Caco-2 (cell line): ENCODE results near the gene PPP2R3A. TPM values are rescaled to one million over a fixed set of nuclear protein-coding genes. Genes with fewer than 3 reads are reported as not detected.

Source experiments
- BruUV-seq: library from RNA; stranded (reverse); fragments of 400-500 nt; replicated peaks from 2 replicates; lab custom pipeline; 2021; lab: Mats Ljungman, UMichigan
- CTCF ChIA-PET: fragments of 300-600 bp; sonication (Branson Sonifier 250); formaldehyde crosslinking; loops from one replicate; lab custom pipeline; 2022; ENCODE audit warnings: antibody characterized with exemption; lab: Charles Lee
- POLR2A ChIA-PET: fragments of 300-600 bp; sonication (Branson Sonifier 250); formaldehyde crosslinking; loops from one replicate; lab custom pipeline; 2022; ENCODE audit warnings: antibody characterized with exemption; lab: Charles Lee
- DNase-seq, 2 experiments: peaks; one replicate each; pipeline versions ENCODE4 v3.0.0 to v3.0.0-alpha.2; 2020 to 2022
- H3K27me3 ChIP-seq: replicated peaks from 2 replicates; pipeline ENCODE4 v1.6.0; 2011; ENCODE audit warnings: low read length; ENCODE audit not compliant: control insufficient read depth, insufficient read depth
- H3K36me3 ChIP-seq: 2 replicates; pipeline ENCODE4 v1.5.1; 2011; ENCODE audit warnings: low read length; ENCODE audit not compliant: control insufficient read depth, insufficient read depth
- H3K4me1 ChIP-seq: fragments of 250-450 bp; sonication (Bioruptor Pico); 2 replicates; pipeline ENCODE4 v1.5.1; 2020; ENCODE audit warnings: mild to moderate bottlenecking
- H3K4me3 ChIP-seq: 2 replicates; pipeline ENCODE4 v1.5.1; 2011; ENCODE audit warnings: low read depth, mild to moderate bottlenecking, control low read depth, low read length
- H3K9me3 ChIP-seq: fragments of 250-450 bp; sonication (Bioruptor Pico); 2 replicates; pipeline ENCODE4 v1.5.1; 2020; ENCODE audit warnings: mild to moderate bottlenecking, moderate library complexity
- H3K27ac Mint-ChIP-seq: one replicate; pipeline ENCODE4 v1.8.0; 2022; ENCODE audit warnings: mixed read lengths; ENCODE audit not compliant: unreplicated experiment
- H3K27me3 Mint-ChIP-seq: one replicate; pipeline ENCODE4 v1.8.0; 2022; ENCODE audit warnings: mixed read lengths; ENCODE audit not compliant: insufficient read depth, unreplicated experiment
- H3K36me3 Mint-ChIP-seq: one replicate; pipeline ENCODE4 v1.8.0; 2022; ENCODE audit warnings: mild to moderate bottlenecking, mixed read lengths; ENCODE audit not compliant: insufficient read depth, unreplicated experiment
- H3K4me1 Mint-ChIP-seq: one replicate; pipeline ENCODE4 v1.8.0; 2022; ENCODE audit warnings: low read depth, mixed read lengths; ENCODE audit not compliant: unreplicated experiment
- H3K4me3 Mint-ChIP-seq: one replicate; pipeline ENCODE4 v1.8.0; 2022; ENCODE audit warnings: mild to moderate bottlenecking, moderate library complexity, mixed read lengths; ENCODE audit not compliant: unreplicated experiment
- H3K9me3 Mint-ChIP-seq: one replicate; pipeline ENCODE4 v1.8.0; 2022; ENCODE audit warnings: mixed read lengths; ENCODE audit not compliant: unreplicated experiment
- CTCF ChIP-seq, 2 experiments: fragments of 200-600 bp in 1 of 2; IDR thresholded peaks; 1 replicate in 1 of 2; 2 replicates in 1 of 2; pipeline versions ENCODE4 v1.5.1 to v1.8.0; 2011 to 2022; ENCODE audit warnings: antibody characterized with exemption in 1 of 2, control low read depth in 1 of 2, inconsistent platforms in 1 of 2, low read depth in 1 of 2, low read length in 1 of 2, mild to moderate bottlenecking in 1 of 2, moderate library complexity in 1 of 2; ENCODE audit not compliant: insufficient read depth in 1 of 2, severe bottlenecking in 1 of 2, unreplicated experiment in 1 of 2
- intact Hi-C: fragments of 100-400 bp; cut with micrococcal nuclease; formaldehyde crosslinking; loops from one replicate; pipeline ENCODE4 v1.10.0; 2022; ENCODE audit not compliant: unreplicated experiment
- total RNA-seq: library from RNA; stranded (reverse); gene quantifications from 2 replicates; pipeline ENCODE4 v1.2.3, GENCODE V29; 2022

Gene PPP2R3A
- total RNA-seq, 1 experiment from 2014 or later, result 9.5 TPM

- DNase-seq, result no peak
- no TSS peak for BruUV-seq
- Mint-ChIP-seq H3K27me3 (no peaks in the 10 kb centered on the region), H3K9me3 (no peaks in the 10 kb centered on the region), H3K4me3 (no peak overlapping the region), H3K4me1 (no peaks in the 10 kb centered on the region), H3K36me3 (peaks cover 18% of the 10 kb centered on the region), H3K27ac (no peak overlapping the region)
- ChIA-PET POLR2A (no interaction called here), CTCF (interaction anchor here (0.5 kb wide), 1 partner anchor 128 kb away, joined by 3 read pairs; no protein-coding TSS in a partner anchor)
- H3K4me1 ChIP-seq, result no peaks in the 10 kb centered on the region
- no peaks in the 10 kb centered on the region for H3K36me3 ChIP-seq
- TF ChIP-seq CTCF (IDR thresholded peaks at IDR 0.05; ENCODE audit: insufficient read depth in 1 of 2, low read depth in 1 of 2, low read length in 1 of 2, severe bottlenecking in 1 of 2, unreplicated experiment in 1 of 2), result no peak
- H3K27me3 ChIP-seq, result no peaks in the 10 kb centered on the region
- H3K4me3 ChIP-seq, result no peak overlapping the region
- intact Hi-C loops, result no loop called here
- H3K9me3 ChIP-seq, result no peaks in the 10 kb centered on the region
Measured at GRCh38 chr3:136050250-136050649, 84.7 kb downstream of the PPP2R3A start.

- Mint-ChIP-seq H3K27ac (no peak overlapping the region), H3K36me3 (peaks cover 23% of the 10 kb centered on the region), H3K4me3 (no peak overlapping the region), H3K27me3 (no peaks in the 10 kb centered on the region), H3K4me1 (no peaks in the 10 kb centered on the region), H3K9me3 (peaks cover 8% of the 10 kb centered on the region)
- BruUV-seq, result no TSS peak
- no peaks in the 10 kb centered on the region for H3K4me1 ChIP-seq
- H3K27me3 ChIP-seq, result no peaks in the 10 kb centered on the region
- POLR2A ChIA-PET, result no interaction called here
- H3K36me3 ChIP-seq, result no peaks in the 10 kb centered on the region
- no peak for DNase-seq
- intact Hi-C loops, result no loop called here
- no peaks in the 10 kb centered on the region; the same call in 1 of the 2 replicates for H3K9me3 ChIP-seq
- no peak for TF ChIP-seq CTCF (IDR thresholded peaks at IDR 0.05; ENCODE audit: insufficient read depth in 1 of 2, low read depth in 1 of 2, low read length in 1 of 2, severe bottlenecking in 1 of 2, unreplicated experiment in 1 of 2)
- CTCF ChIA-PET, result no interaction called here
- no peak overlapping the region for H3K4me3 ChIP-seq
Measured at GRCh38 chr3:136055491-136055890, 90.0 kb downstream of the PPP2R3A start.

GRCh38 chr3:136067211-136067610 lies 101.7 kb downstream of the PPP2R3A start:
- Mint-ChIP-seq H3K27me3 (no peaks in the 10 kb centered on the region), H3K9me3 (no peaks in the 10 kb centered on the region), H3K36me3 (no peaks in the 10 kb centered on the region), H3K4me3 (no peak overlapping the region), H3K27ac (no peak overlapping the region), H3K4me1 (peaks cover 9% of the 10 kb centered on the region)
- Histone ChIP-seq H3K27me3 (no peaks in the 10 kb centered on the region), H3K9me3 (no peaks in the 10 kb centered on the region), H3K36me3 (no peaks in the 10 kb centered on the region), H3K4me1 (peaks cover 13% of the 10 kb centered on the region), H3K4me3 (no peak overlapping the region)
- no peak for DNase-seq
- TF ChIP-seq CTCF (IDR thresholded peaks at IDR 0.05; ENCODE audit: insufficient read depth in 1 of 2, low read depth in 1 of 2, low read length in 1 of 2, severe bottlenecking in 1 of 2, unreplicated experiment in 1 of 2), result no peak
- ChIA-PET CTCF (no interaction called here), POLR2A (no interaction called here)
- no TSS peak for BruUV-seq
- intact Hi-C loops, result no loop called here
